ENCODE data around the gene PROKR1. TPM values are rescaled to one million over a fixed set of nuclear protein-coding genes. Genes with fewer than 3 reads are reported as not detected.

Gene PROKR1
- total RNA-seq, 2 donors from 2014 or later, result not detected

DNA sequence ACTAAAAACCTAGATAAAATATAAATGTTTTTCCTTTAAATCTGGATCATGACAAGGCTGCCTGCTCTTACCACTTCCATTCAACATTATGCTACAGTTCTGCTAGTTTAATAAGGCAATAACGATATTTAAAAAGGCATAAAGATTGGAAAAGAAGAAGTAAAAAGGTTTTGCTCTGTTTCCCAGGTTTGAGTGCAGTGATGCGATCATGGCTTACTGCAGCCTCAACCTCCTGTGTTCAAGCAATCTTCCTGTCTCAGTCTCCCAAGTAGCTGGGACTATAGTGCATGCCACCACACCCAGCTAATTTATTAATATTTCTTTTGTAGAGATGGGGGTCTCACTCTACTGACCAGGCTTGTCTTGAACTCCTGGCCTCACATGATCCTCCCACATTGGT, 40.8 kb downstream of the PROKR1 start:
- intact Hi-C loops (cut with DNase I), result no loop called here
- Histone ChIP-seq H3K4me3 (no peak overlapping the region), H3K36me3 (replicated peaks in 1 of 2; ENCODE audit: insufficient read depth in 1 of 2, low read depth in 2 of 2) (no peaks in the 10 kb centered on the region), H3K9me3 (no peaks in the 10 kb centered on the region), H3K27me3 (no peaks in the 10 kb centered on the region), H3K27ac (no peak overlapping the region), H3K4me1 (no peaks in the 10 kb centered on the region)
- no peak for DNase-seq
- no peak for ATAC-seq
- TF ChIP-seq, protein P1, sequence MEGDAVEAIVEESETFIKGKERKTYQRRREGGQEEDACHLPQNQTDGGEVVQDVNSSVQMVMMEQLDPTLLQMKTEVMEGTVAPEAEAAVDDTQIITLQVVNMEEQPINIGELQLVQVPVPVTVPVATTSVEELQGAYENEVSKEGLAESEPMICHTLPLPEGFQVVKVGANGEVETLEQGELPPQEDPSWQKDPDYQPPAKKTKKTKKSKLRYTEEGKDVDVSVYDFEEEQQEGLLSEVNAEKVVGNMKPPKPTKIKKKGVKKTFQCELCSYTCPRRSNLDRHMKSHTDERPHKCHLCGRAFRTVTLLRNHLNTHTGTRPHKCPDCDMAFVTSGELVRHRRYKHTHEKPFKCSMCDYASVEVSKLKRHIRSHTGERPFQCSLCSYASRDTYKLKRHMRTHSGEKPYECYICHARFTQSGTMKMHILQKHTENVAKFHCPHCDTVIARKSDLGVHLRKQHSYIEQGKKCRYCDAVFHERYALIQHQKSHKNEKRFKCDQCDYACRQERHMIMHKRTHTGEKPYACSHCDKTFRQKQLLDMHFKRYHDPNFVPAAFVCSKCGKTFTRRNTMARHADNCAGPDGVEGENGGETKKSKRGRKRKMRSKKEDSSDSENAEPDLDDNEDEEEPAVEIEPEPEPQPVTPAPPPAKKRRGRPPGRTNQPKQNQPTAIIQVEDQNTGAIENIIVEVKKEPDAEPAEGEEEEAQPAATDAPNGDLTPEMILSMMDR (IDR thresholded peaks at IDR 0.05), result no peak
- no peak for TF ChIP-seq POLR2A (IDR thresholded peaks at IDR 0.05)
- 48 to 59% methylated on average over 2 of the region's 2 CpGs for WGBS, 2 donors

DNA sequence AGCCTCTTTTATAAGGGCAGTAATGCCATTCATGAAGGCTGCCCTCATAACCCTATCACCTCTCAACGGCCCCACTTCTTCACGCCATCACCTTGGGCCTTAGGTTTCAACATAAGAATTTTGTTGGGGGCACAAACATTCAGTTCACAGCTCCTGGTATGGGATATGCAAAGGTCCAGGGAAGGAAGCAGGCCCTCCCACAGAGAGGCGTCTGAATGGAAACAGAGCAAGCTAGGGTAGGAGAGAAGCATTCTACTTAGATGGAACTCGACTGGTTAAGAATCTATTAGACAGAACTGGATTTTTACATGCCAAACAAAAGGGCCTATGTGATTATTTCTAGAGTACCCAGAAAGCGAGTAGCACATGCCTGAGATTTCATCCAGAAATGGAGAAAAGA, 42.8 kb downstream of the PROKR1 start:
- H3K36me3 ChIP-seq (replicated peaks in 1 of 2; ENCODE audit: insufficient read depth in 1 of 2, low read depth in 2 of 2), result no peaks in the 10 kb centered on the region
- no peak for ATAC-seq
- WGBS, 2 donors, result 64 to 74% methylated on average over 5 of the region's 5 CpGs
- H3K4me3 ChIP-seq, result no peak overlapping the region
- no peak for DNase-seq
- H3K27ac ChIP-seq, result no peak overlapping the region
- no peak for TF ChIP-seq POLR2A (IDR thresholded peaks at IDR 0.05)
- TF ChIP-seq, protein P1 (IDR thresholded peaks at IDR 0.05), result no peak
- intact Hi-C loops (cut with DNase I), result no loop called here
- H3K27me3 ChIP-seq, result no peaks in the 10 kb centered on the region
- no peaks in the 10 kb centered on the region for H3K9me3 ChIP-seq
- no peaks in the 10 kb centered on the region for H3K4me1 ChIP-seq

DNA sequence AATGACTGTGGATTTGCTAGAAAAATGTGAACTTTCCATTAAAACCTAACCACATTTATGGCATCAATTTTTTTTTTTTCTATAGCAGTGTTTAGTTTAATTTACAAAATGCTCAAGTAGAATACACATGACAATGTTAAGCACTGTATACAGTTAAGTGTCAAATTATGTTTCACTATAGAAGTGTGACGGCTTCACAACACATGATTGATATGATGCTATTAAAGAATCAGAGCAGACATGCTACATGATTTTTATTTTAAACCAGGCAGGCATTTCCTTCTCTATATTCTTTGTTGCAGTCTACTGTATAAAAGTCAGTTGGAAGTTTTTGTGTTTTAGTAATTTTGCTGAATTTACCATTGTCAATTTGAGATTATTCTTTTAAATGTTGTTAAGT, 43.6 kb downstream of the PROKR1 start:
- Histone ChIP-seq H3K4me3 (no peak overlapping the region), H3K4me1 (no peaks in the 10 kb centered on the region), H3K27me3 (no peaks in the 10 kb centered on the region), H3K9me3 (no peaks in the 10 kb centered on the region), H3K27ac (no peak overlapping the region), H3K36me3 (replicated peaks in 1 of 2; ENCODE audit: insufficient read depth in 1 of 2, low read depth in 2 of 2) (no peaks in the 10 kb centered on the region)
- TF ChIP-seq, protein P1 (IDR thresholded peaks at IDR 0.05), result no peak
- TF ChIP-seq POLR2A (IDR thresholded peaks at IDR 0.05), result no peak
- ATAC-seq (no peak), DNase-seq (no peak)
- 76 to 90% methylated on average over 1 of the region's 1 CpG for WGBS, 2 donors
- intact Hi-C loops (cut with DNase I), result no loop called here

DNA sequence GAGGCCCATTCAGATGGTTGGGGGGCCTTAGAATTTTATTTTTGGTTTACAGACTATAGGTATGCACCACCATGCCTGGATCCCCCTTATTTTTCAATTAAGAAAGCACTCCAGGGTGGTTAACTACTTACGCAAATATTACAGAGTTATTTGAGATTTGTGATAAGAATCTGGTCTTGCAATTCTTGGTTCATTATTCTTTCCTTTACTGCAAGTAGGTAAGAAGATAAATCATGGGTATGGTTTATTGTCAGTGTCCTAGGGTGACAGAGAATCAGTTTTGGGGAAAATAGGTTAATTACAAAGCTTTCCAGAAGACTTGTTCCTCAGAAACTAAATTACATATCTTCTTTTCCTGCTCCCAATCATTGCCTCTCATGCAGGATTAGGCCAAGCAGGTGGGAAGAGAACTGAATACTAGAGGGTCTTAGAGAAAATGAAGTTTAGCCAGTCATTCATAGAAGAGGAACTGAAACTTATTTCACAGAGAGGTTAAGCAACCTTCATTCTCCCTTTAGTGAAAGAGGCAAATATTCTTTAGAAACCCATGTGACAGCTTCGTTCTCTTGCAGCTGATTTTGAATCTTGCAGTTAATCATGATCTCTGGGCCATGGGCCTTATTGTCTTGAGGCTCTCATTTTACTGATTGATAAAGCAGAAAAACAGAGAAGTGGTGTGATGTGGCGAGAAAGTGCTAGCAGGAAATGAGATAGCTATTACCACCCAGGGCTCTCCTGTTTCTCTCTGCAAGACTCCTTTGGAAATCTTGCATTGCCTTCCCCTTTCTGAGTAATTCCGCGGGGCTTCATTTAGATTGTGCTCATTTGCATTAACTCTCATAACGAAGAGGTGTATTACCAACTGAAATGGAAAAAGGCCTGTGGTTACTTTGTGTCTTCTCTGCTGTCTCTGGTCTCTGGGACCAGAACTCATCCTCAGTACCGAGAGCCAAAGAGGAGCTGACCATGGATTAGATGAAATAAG, 46.5 kb downstream of the PROKR1 start:
- ATAC-seq, result no peak
- Histone ChIP-seq H3K9me3 (no peaks in the 10 kb centered on the region), H3K27me3 (no peaks in the 10 kb centered on the region), H3K4me1 (no peaks in the 10 kb centered on the region), H3K36me3 (replicated peaks in 1 of 2; ENCODE audit: insufficient read depth in 1 of 2, low read depth in 2 of 2) (no peaks in the 10 kb centered on the region), H3K27ac (no peak overlapping the region), H3K4me3 (no peak overlapping the region)
- intact Hi-C loops (cut with DNase I), result no loop called here
- WGBS, 2 donors, result 58 to 73% methylated on average over 7 of the region's 7 CpGs
- TF ChIP-seq, protein P1 (IDR thresholded peaks at IDR 0.05), result no peak
- no peak for TF ChIP-seq POLR2A (IDR thresholded peaks at IDR 0.05)
- DNase-seq, result no peak

Data from body of pancreas (tissue), 4 donors.